ENCODE data around the gene SORBS1.
"Not testable (repeated sequence)": the region's sequence is repeated elsewhere in the genome, so short reads cannot be mapped to it uniquely, and the experiment has no call there.

SORBS1 gene

DNA sequence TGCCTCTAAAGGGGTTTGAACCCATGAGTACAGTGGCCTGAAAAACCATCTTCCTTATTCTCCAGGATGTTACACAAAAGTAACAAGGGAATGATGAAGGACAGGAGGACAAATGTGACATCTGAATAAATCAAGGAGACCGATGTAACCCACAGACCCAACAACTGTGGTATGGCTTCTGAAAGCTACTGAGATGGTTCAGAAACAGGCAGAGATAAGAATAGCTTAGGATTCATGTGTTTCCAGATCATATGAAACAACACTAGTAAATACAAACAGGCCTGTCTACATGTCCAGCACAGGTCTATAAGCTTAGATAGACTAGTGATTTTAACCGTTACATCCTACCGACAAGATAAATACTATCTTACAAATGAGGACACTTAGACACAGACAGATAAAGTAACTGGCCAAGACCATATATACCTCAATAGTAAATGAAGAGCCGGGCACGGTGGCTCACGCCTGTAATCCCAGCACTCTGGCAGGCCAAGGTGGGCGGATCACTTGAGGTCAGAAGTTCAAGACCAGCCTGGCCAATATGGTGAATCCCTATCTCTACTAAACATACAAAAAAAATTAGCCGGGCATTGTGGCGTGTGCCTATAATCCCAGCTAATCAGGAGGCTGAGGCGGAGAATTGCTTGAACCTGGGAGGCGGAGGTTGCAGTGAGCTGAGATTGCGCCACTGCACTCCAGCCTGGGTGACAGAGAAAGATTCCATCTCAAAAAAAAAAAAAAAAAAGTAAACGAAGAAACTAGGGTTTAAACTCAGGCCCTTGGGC, 88.7 kb downstream of the SORBS1 start:
- DNase-seq = no peak
- no peak overlapping the region for H3K23ac ChIP-seq (ENCODE audit: low read length)
- no peak overlapping the region for H3K4ac ChIP-seq (ENCODE audit: low read depth, low read length)
- no peak overlapping the region for H3K4me2 ChIP-seq (ENCODE audit: low read length)
- no CpG with 5 or more reads among the region's 13 CpGs for WGBS (ENCODE audit: extremely low coverage, insufficient coverage, insufficient read length)
- peaks cover 0 to 4% of the 10 kb centered on the region in 2 experiments for H3K4me1 ChIP-seq (ENCODE audit: control insufficient read depth in 1 of 2, insufficient read depth in 2 of 2, low read length in 2 of 2)
- no peaks in the 10 kb centered on the region for H3K27me3 ChIP-seq (ENCODE audit: insufficient read depth, low read length)
- H2AK5ac ChIP-seq (ENCODE audit: low read length) = no peak overlapping the region
- H4K8ac ChIP-seq (ENCODE audit: low read depth, low read length) = no peak overlapping the region
- no peak overlapping the region for H3K9ac ChIP-seq (ENCODE audit: low read length)
- no peak overlapping the region for H2AFZ ChIP-seq (ENCODE audit: insufficient read depth, low read length, poor library complexity)
- no peaks in the 10 kb centered on the region for H3K36me3 ChIP-seq (ENCODE audit: control insufficient read depth in 1 of 2, insufficient read depth in 2 of 2, low read length in 2 of 2)
- H3K9me3 ChIP-seq (ENCODE audit: insufficient read depth, low read depth, low read length) = no peaks in the 10 kb centered on the region
- no peak overlapping the region for H2BK5ac ChIP-seq (ENCODE audit: low read depth, low read length, poor library complexity)
- no peak overlapping the region for H4K91ac ChIP-seq (ENCODE audit: low read depth, low read length)
- H4K12ac ChIP-seq (ENCODE audit: low read depth, low read length) = no peak overlapping the region
- no peaks in the 10 kb centered on the region for H3K79me2 ChIP-seq (ENCODE audit: control insufficient read depth, insufficient read depth, low read length, poor library complexity)
- H3K14ac ChIP-seq (ENCODE audit: low read length) = no peak overlapping the region
- H3K27ac ChIP-seq (ENCODE audit: low read depth, low read length) = no peak overlapping the region
- H2BK12ac ChIP-seq (ENCODE audit: low read length) = no peak overlapping the region
- H2BK120ac ChIP-seq (ENCODE audit: insufficient read depth, low read length, poor library complexity) = no peak overlapping the region
- no peaks in the 10 kb centered on the region for H3K79me1 ChIP-seq (ENCODE audit: low read length)
- H3K4me3 ChIP-seq (ENCODE audit: low read depth, low read length) = no peak overlapping the region
- no peak overlapping the region for H3K18ac ChIP-seq (ENCODE audit: low read length)

DNA sequence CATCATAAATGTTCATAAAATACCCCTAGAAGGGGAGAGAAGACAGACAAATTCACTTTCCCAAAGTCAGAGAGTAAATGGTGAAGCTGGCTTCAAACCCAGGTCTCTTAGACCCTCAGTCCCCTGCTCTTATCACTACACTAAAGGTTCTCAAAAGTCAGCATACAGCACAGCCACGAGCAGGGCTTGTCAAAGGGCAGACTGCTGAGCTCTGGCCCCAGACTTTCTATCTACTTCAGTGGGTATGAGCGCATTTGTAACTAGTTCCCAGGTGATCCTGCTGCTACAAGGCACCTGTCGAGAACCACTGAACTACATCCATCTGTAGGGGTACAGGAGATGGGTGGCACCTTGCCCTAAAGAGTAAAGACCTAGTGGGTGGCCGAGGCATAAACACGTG, 91.5 kb downstream of the SORBS1 start:
- Histone ChIP-seq H2AK5ac (ENCODE audit: low read length) (peak overlapping the region; percentile 69), H4K12ac (ENCODE audit: low read depth, low read length) (no peak overlapping the region), H3K4ac (ENCODE audit: low read depth, low read length) (no peak overlapping the region), H4K8ac (ENCODE audit: low read depth, low read length) (no peak overlapping the region), H3K79me2 (ENCODE audit: control insufficient read depth, insufficient read depth, low read length, poor library complexity) (no peaks in the 10 kb centered on the region), H3K4me1 (ENCODE audit: control insufficient read depth in 1 of 2, insufficient read depth in 2 of 2, low read length in 2 of 2) (no peaks in the 10 kb centered on the region), H3K36me3 (ENCODE audit: control insufficient read depth in 1 of 2, insufficient read depth in 2 of 2, low read length in 2 of 2) (no peaks in the 10 kb centered on the region), H3K14ac (ENCODE audit: low read length) (no peak overlapping the region), H3K9me3 (ENCODE audit: insufficient read depth, low read depth, low read length) (no peaks in the 10 kb centered on the region), H3K27ac (ENCODE audit: low read depth, low read length) (no peak overlapping the region), H3K9ac (ENCODE audit: low read length) (peak overlapping the region; percentile 25), H4K91ac (ENCODE audit: low read depth, low read length) (no peak overlapping the region), H3K79me1 (ENCODE audit: low read length) (no peaks in the 10 kb centered on the region), H2BK12ac (ENCODE audit: low read length) (peak overlapping the region; percentile 81), H3K27me3 (ENCODE audit: insufficient read depth, low read length) (no peaks in the 10 kb centered on the region), H3K4me3 (ENCODE audit: low read depth, low read length) (no peak overlapping the region), H3K18ac (ENCODE audit: low read length) (no peak overlapping the region), H3K23ac (ENCODE audit: low read length) (no peak overlapping the region), H2BK5ac (ENCODE audit: low read depth, low read length, poor library complexity) (peak overlapping the region; percentile 41), H2AFZ (ENCODE audit: insufficient read depth, low read length, poor library complexity) (no peak overlapping the region), H3K4me2 (ENCODE audit: low read length) (no peak overlapping the region), H2BK120ac (ENCODE audit: insufficient read depth, low read length, poor library complexity) (no peak overlapping the region)
- WGBS (ENCODE audit: extremely low coverage, insufficient coverage, insufficient read length) = no CpG with 5 or more reads among the region's 5 CpGs
- no peak for DNase-seq

DNA sequence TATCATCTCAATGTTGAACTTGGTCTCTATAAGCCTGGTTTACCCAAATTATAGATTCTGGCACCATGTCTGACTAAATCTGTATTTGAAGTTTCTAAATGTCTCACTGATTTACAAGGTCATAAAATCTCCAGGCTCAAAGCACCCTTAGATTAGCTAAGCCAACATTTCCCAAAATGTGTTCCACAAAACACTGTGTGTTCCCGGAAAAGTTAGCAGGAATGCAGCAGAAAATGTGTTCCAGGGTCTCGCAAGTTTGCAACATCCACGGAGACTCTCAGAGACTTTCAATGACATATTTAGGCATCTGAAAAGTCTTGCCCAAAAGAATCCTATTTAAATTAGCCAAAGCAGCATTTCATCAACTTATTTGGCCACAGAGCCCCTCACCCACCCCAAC, 91.9 kb downstream of the SORBS1 start:
- no peak overlapping the region for H3K23ac ChIP-seq (ENCODE audit: low read length)
- H3K27me3 ChIP-seq (ENCODE audit: insufficient read depth, low read length) = no peaks in the 10 kb centered on the region
- no peak overlapping the region for H4K8ac ChIP-seq (ENCODE audit: low read depth, low read length)
- H3K4me1 ChIP-seq (ENCODE audit: control insufficient read depth in 1 of 2, insufficient read depth in 2 of 2, low read length in 2 of 2) = no peaks in the 10 kb centered on the region
- H3K79me2 ChIP-seq (ENCODE audit: control insufficient read depth, insufficient read depth, low read length, poor library complexity) = no peaks in the 10 kb centered on the region
- no peak overlapping the region for H2AFZ ChIP-seq (ENCODE audit: insufficient read depth, low read length, poor library complexity)
- WGBS (ENCODE audit: extremely low coverage, insufficient coverage, insufficient read length) = no CpG with 5 or more reads among the region's 3 CpGs
- no peaks in the 10 kb centered on the region for H3K9me3 ChIP-seq (ENCODE audit: insufficient read depth, low read depth, low read length)
- no peak overlapping the region for H2AK5ac ChIP-seq (ENCODE audit: low read length)
- no peak overlapping the region for H2BK5ac ChIP-seq (ENCODE audit: low read depth, low read length, poor library complexity)
- no peaks in the 10 kb centered on the region for H3K79me1 ChIP-seq (ENCODE audit: low read length)
- no peak overlapping the region for H2BK120ac ChIP-seq (ENCODE audit: insufficient read depth, low read length, poor library complexity)
- no peak overlapping the region for H3K4me3 ChIP-seq (ENCODE audit: low read depth, low read length)
- H4K12ac ChIP-seq (ENCODE audit: low read depth, low read length) = no peak overlapping the region
- H4K91ac ChIP-seq (ENCODE audit: low read depth, low read length) = no peak overlapping the region
- H3K27ac ChIP-seq (ENCODE audit: low read depth, low read length) = no peak overlapping the region
- H3K9ac ChIP-seq (ENCODE audit: low read length) = no peak overlapping the region
- no peak overlapping the region for H3K4me2 ChIP-seq (ENCODE audit: low read length)
- H2BK12ac ChIP-seq (ENCODE audit: low read length) = no peak overlapping the region
- H3K14ac ChIP-seq (ENCODE audit: low read length) = no peak overlapping the region
- H3K4ac ChIP-seq (ENCODE audit: low read depth, low read length) = no peak overlapping the region
- H3K18ac ChIP-seq (ENCODE audit: low read length) = no peak overlapping the region
- H3K36me3 ChIP-seq (ENCODE audit: control insufficient read depth in 1 of 2, insufficient read depth in 2 of 2, low read length in 2 of 2) = no peaks in the 10 kb centered on the region
- DNase-seq = no peak

DNA sequence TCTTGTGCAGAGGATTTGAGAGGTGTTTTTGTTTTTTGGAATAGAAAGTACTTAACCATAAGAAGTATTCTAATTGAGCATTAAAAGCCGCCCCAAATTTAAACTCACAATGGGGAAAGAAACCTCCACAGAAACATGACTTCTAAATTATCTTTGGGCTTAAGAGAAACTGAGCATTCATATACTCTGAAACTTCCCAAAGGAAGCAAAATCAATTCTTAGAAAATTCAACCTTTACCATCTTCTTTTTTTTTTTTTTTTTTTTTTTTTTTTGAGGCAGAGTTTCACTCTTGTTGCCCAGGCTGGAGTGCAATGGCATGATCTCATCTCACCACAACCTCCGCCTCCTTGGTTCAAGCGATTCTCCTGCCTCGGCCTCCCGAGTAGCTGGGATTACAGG, 93.5 kb downstream of the SORBS1 start:
- WGBS (ENCODE audit: extremely low coverage, insufficient coverage, insufficient read length) = no CpG with 5 or more reads among the region's 5 CpGs
- H3K9ac ChIP-seq (ENCODE audit: low read length); H3K9me3 ChIP-seq (ENCODE audit: insufficient read depth, low read depth, low read length); H2BK12ac ChIP-seq (ENCODE audit: low read length); H4K12ac ChIP-seq (ENCODE audit: low read depth, low read length); H3K14ac ChIP-seq (ENCODE audit: low read length); H4K91ac ChIP-seq (ENCODE audit: low read depth, low read length); H3K27me3 ChIP-seq (ENCODE audit: insufficient read depth, low read length); H3K4me1 ChIP-seq (ENCODE audit: control insufficient read depth in 1 of 2, insufficient read depth in 2 of 2, low read length in 2 of 2); H2BK5ac ChIP-seq (ENCODE audit: low read depth, low read length, poor library complexity); H2AFZ ChIP-seq (ENCODE audit: insufficient read depth, low read length, poor library complexity); H2AK5ac ChIP-seq (ENCODE audit: low read length); H3K4me3 ChIP-seq (ENCODE audit: low read depth, low read length); H3K4me2 ChIP-seq (ENCODE audit: low read length); DNase-seq; H4K8ac ChIP-seq (ENCODE audit: low read depth, low read length); H3K18ac ChIP-seq (ENCODE audit: low read length); H3K27ac ChIP-seq (ENCODE audit: low read depth, low read length); H3K79me1 ChIP-seq (ENCODE audit: low read length); H2BK120ac ChIP-seq (ENCODE audit: insufficient read depth, low read length, poor library complexity); H3K23ac ChIP-seq (ENCODE audit: low read length); H3K79me2 ChIP-seq (ENCODE audit: control insufficient read depth, insufficient read depth, low read length, poor library complexity); H3K36me3 ChIP-seq (ENCODE audit: control insufficient read depth in 1 of 2, insufficient read depth in 2 of 2, low read length in 2 of 2); H3K4ac ChIP-seq (ENCODE audit: low read depth, low read length): not testable (repeated sequence)

Data from trophoblast cell (in vitro differentiated cells and primary cell).